NCI-H1930 (cell line): ENCODE data around the gene SLC22A16.
A peak's percentile ranks its signal among the peaks of the same experiment; 100 is the strongest.
"Not testable (repeated sequence)": the region's sequence is repeated elsewhere in the genome, so short reads cannot be mapped to it uniquely, and the experiment has no call there.

Experiments
- DNase-seq, 2 experiments: peaks; one replicate each; lab custom pipeline; 2025; lab: John Stamatoyannopoulos, UW

SLC22A16 gene, protein sequence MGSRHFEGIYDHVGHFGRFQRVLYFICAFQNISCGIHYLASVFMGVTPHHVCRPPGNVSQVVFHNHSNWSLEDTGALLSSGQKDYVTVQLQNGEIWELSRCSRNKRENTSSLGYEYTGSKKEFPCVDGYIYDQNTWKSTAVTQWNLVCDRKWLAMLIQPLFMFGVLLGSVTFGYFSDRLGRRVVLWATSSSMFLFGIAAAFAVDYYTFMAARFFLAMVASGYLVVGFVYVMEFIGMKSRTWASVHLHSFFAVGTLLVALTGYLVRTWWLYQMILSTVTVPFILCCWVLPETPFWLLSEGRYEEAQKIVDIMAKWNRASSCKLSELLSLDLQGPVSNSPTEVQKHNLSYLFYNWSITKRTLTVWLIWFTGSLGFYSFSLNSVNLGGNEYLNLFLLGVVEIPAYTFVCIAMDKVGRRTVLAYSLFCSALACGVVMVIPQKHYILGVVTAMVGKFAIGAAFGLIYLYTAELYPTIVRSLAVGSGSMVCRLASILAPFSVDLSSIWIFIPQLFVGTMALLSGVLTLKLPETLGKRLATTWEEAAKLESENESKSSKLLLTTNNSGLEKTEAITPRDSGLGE

DNA sequence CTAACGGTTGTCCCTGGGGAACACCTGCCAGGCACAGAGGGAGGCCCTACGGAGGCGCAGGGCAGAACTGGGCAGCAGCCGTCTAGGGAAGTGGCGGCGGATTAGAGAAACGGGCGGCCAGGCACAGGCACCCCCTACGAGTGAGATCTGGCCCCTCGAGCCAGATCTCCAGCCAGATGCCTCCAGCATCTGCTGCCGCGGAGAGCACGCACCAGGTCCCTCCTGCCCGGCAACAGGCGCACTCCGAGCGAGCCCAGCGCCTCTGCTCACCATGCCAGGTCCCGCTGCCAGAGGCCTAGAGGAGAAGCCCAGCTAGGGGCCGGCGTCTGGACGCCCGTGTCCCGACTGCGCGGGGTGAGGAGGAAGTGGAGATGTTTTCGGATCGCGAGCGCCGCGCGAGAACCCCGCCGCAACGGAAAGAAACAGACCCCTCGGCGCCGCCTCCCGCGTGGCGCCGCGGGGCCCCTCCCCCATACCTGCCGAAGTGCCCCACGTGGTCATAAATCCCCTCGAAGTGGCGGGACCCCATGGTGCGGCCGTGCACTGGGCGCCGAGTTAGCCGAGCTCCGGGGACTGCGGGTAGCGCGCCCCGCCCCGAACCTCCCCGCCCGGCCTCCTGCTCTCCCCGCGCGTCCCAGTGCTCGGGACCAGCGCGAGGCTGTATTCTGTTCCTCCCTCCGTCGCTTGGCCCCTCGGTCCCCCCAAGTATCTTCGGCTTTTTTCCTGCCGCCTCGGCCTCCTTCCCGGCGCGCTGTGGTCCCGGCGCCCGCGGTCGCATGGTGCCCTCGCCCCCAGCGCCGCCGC, at the start of gene SLC22A16:
TSS of gene SLC22A16 (minus strand) at position 568 of the 804 bp plus-strand sequence. CDS start at position 529, 39 bp downstream.
- no peak for DNase-seq

DNA sequence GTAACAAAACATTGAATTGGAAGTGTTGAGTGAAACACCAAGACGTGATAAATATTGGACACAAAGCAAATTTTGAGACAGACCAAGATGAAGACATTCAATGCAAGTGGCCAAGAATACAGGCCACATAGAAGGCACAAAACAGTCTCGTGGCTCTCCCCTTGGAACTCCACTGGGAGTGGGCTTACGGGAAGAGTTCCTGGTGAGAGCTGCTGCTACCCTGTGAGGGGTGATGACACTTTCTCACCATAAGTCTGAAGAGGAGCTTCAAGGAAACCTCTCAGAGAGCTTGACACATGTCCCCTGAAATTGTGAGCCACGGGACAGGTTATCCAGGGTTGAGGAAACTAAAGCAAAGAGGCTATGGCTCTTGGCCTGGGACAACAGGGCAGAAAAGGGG, 48.6 kb upstream of the SLC22A16 start:
- DNase-seq, result no peak

DNA sequence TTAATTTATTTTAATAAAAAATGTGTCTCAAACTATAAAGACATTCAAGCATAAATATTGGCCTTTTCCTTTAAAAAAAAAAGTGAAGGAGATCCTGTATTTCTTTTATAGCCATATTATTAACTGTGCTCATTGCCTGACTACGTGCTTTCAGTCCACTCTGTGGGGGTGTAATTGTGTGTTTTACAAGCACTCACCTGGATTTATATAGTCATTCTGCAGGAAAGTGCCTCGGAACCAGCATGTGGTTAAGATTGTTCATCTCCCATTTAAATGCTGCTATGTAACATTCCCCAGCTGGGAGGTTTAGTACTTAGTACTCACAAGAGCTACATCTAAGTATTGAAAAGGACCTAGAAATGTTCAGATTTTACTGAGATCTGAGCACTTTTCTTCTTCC, 47.9 kb upstream of the SLC22A16 start:
- no peak for DNase-seq

DNA sequence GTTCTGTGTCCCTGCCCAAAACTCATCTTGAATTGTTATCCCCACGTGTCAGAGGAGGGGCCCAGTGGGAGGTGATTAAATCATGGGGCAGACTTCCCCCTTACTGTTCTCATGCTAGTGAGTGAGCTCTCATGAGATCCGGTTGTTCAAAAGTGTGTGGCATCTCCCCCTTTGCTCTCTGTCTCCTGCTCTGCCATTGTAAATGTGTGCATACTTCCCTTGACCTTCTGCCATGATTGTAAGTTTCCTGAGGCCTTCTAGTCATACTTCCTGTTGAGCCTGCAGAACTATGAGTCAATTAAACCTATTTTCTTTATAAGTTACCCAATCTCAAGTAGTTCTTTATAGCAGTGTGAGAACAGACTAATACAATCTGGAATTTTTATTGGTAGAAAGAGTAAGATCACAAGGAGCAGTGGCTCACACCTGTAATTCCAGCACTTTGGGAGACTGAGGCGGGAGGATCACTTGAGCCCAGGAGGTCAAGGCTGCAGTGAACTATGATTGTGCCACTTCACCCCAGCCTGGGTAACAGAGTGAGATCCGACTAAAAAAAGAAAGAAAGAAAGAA, 47.1 kb upstream of the SLC22A16 start:
- DNase-seq, result no peak

DNA sequence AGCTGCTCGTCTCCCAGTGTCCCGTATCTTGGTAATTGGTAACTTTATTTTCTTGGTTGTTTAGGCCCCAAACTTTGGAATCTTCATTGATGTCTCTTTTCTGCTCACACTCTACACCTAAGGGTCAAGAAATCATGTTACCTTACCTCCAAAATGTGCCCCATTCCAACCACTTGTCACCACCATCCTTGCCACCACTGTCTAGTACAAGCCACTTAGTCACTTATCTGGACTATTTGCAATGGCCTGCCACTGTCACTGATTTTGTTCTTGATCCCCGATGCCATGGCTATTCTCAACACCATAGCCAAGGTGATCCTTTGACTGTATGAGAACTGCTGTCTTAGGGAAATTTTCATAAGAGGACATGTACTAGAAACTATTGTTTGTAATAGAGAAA, 46.0 kb upstream of the SLC22A16 start:
- no peak for DNase-seq

DNA sequence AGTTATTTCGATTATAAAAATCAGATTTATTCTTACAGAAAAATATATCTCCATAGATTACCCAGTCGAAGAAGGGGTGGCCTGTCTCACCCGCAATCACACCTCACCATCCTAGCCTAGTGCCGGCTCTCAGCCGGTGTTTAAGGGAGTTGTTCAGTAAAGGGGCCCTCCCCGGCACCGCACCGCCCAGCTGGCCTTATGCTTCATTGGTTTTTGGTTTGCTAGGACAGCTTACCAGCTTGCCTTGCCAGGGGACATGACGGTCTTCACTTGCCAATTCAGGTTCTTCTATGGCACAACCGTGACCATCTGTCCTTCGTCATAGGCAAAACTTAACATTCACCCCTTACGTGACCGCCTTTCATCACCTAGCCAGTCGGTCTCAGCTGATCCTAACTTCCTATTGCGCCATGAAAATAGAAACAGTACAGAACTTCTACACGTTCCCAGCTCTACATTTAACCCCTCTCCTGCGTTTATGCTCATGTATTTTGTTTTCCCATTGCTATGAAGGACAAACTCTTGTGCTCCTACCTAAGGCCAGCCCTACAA, 44.7 kb upstream of the SLC22A16 start:
- DNase-seq, result no peak

DNA sequence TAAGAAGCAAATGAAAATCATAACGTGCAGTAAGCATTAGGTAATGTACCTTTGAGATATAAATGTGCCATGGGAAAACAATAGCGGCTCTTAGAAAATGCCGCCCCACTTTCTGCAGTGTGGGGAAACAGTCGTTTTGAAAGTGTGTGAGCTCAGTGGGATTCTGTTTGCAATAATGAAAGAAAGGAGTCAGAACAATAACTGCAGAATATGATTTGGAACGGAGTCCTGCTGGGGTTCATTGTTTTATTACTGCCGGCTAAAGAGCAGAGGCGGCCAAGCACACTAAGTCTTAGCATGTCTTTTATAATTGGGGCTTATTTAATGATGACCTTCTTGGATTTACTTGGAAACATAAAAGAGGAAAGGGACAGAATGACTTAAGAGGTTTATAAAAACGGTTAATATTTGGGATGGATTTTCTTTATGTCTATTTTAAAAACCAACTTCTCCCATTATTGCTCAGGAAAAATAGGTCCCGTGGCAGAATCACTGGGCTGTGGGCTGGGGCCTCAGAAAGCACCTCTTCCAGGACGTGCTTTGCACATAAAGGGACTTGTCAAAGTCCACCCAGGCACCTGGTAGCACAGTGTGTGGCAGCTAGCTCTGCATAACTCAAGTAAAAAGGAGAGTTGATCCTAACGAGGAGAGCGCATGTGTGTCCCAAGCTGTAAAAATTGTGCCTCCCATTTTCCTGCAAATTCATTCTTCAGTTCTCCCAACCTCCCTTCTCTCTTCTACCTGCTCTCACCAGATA, 44.0 kb upstream of the SLC22A16 start:
- DNase-seq, result no peak

DNA sequence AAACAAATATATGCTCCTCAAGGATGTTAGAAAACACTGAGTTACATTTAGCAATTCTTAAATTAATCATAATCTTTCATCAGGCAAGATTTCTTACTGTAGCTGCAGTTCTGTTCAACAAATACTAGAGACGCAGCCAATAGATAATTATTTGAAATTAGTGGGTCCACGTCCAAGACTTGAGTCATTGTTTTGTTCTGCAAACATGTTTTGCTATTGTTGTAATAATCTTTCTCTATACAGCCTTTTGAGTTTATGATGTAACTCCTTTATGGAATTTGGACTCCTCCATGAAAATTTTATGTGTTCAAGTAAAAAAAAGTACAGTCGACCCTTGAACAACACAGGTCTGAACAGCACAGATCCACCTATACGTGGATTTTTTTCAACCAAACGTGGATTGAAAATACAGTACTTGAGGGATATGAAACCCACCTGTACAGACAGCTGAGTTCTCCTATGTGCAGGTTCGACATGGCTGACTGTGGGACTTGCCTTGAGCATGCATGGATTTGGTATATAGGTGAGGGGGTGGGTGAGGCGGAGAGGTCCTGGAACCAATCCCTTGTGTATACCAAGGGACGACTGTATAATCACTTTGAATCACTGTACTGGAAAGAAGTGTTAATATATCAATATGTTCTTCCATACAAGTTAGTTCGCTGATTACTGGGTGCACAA, 41.3 kb upstream of the SLC22A16 start:
- no peak for DNase-seq

DNA sequence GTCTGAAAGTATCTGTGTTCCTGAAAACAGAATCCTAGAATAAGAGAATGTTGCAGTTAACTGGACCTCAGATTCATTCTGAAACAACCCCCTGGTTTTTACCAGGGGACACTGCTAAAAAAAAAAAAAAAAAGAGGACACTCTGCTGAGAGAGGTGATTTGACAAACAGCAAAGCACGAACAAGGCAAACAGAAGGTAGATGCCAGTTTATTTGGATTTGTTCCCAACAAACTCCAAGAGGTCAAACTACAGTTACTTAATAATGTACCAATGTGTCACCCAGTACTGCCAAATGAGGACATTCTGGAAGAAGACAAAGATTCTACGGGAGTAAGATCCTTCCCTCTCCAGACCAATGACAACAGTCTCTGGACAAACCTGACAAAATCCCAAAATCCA, 40.6 kb upstream of the SLC22A16 start:
- no peak for DNase-seq

DNA sequence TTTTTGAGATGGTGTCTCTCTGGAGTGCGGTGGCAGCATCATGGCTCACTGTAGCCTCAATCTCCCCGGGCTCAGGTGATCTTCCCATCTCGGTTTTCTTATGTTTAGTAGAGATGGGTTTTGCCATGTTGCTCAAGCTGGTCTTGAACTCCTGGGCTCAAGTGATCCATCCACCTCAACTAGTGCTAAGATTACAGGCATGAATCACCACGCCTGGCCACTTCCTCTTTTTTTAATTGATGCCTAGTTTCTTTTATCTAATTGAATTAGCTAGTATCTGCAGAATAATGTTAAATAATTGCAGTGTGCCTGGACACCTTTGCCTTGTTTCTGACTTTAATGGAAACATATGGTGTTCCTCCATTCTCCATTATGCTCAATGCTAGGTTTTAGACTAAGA, 38.4 kb upstream of the SLC22A16 start:
- no peak for DNase-seq

DNA sequence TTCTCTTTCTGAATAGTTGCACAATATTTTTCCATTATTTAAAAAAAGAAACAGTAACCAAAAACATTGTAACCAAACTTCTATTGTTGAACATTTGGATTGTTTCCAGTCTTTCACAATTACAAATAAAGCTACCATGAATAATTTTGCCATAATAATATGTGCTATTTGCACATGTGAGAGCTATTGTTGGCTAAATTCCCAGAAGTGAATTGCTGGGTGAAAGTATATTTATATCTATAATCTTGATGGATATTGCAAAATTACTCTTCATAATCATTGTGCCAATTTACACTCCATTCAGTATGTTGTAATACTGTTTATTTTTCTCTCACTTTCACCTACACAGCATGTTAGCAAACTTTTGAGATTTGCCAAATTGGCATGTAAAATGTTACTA, 36.6 kb upstream of the SLC22A16 start:
- peak in 1 of 2 experiments; percentile 47 for DNase-seq

DNA sequence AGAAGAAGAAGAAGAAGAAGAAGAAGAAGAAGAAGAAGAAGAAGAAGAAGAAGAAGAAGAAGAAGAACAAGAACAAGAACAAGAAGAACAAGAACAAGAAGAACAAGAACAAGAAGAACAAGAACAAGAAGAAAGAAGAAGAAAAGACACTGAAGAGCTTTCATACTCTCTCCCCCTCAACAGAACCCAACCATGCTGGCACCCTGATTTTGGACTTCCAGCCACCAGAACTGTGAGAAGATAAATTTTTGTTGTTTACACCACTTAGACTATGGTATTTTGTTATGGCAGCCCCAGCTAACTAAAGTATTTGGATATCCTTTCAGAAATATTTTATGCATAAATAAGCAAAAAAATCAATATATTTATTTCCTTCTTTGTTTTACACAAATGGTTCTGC, 36.1 kb upstream of the SLC22A16 start:
- not testable (repeated sequence) for DNase-seq

DNA sequence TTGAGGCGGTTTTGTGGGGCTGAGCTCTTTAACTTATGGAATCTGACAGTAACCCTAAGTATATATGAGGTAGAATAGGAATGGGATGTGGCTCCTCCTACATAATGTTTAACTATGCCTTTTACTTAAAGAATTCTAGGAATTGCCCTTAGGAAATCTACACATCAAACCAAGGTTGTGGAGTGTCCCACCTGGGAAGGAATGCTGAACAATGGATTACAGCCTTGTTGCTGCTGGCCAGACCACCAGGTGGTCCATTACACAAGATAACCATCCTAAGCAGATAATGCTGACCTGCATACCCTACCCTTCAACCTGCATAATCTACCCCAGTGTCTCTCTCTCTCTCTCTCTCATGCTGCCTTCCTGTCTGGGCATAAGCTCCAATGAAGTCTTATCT, 35.0 kb upstream of the SLC22A16 start:
- DNase-seq, result no peak

DNA sequence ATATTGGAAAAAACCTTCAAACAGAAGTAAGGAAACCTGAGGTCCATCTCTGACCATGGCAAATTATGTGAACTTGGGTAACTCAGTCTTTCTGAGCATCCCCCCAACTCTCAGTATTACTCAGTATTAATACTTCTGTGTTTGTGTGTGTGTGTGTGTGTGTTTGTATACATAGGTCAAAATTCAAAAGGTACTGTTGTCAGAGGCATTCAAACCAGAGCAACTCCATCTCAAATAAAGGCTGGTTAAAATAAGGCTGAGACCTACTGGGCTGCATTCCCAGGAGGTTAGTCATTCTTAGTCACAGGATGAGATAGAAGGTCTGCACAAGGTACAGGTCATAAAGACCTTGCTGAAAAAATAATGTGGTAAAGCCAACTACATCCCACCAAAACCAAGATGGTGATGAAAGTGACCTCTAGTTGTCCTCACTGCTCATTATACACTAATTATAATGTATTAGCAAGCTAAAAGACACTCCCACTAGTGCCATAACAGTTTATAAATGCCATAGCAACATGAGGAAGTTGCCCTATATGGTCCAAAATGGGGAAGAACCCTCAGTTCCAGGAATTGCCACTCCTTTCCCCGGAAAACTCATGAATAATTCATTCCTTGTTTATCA, 33.3 kb upstream of the SLC22A16 start:
- DNase-seq, result no peak

DNA sequence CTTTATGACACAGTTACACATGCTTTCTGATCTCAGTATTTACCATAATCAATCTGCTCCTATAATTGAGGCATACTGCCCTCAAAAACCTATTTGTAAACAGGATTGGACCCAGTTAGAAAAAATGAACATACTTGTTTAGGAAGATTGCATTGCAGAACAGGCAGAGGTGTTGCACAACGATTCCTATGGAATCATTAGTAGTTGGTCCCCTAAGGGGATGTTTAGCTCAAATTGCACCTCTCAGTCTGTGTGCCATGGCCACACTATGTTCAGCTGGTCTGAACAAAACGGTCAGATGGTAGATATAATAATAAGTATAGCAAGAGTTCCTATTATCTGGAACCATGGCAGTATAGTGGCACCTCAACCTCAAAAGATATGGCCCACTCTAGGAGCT, 28.5 kb upstream of the SLC22A16 start:
- DNase-seq, result not testable (repeated sequence)

DNA sequence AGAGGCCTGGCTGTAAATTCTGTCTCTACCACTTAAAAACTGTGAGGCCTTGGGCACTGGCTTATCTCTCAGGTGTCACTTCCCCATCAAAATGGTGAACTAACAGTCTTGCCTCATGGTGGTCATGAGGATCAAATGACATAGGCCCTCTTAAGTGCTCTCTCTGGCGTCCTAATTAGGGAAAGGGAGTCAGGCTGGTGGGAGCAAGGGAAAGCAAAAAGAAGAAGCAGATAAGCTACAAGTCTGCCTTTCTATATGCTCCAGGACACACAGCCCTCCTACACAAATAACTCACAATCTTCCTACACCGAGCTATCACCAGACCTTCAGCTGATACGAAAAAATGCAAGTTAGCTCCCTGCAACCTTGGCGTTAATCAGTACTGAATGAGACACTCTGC, 19.5 kb upstream of the SLC22A16 start:
- DNase-seq, result no peak

DNA sequence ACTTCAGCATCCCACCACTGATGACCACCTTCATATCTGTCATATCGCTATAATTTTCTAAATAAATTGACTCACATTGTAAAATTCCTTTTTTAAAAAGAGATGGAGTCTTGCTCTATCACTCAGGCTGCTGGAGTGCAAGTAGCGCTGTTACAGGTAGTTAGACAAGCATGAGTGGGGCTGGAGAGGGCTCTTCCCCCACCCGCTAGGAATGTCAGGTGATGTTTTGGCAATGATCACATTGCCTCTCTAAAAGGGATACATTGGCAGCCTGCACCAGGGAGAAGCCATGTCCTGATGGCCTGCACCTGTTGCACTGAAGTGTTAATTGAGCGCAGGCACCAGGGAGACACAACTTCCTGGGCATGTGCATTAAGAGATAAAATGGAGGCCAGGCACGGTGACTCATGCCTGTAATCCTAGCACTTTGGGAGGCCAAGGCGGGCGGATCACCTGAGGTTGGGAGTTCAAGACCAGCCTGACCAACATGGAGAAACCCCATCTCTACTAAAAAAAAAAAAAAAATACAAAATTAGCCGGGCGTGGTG, 16.9 kb upstream of the SLC22A16 start:
- no peak for DNase-seq

DNA sequence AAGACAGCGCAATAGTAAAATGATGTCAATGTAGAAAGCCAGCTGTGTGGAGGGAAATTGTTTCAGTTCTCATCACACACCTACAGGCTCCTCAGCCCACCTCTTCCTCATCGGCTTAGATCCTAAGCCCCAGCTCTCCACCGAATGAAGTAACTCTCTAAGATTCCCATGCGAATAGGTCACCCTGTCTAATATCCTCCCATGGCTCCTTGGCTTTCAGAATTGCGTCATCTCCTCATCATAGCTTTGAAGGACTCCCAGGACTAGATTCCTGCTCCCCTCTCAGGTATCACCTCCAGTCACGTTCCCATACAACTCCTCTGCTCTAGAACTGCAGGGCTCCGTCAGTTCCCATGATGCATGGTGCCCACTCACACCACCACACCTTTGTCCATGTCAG, 16.2 kb upstream of the SLC22A16 start:
- DNase-seq, result no peak

DNA sequence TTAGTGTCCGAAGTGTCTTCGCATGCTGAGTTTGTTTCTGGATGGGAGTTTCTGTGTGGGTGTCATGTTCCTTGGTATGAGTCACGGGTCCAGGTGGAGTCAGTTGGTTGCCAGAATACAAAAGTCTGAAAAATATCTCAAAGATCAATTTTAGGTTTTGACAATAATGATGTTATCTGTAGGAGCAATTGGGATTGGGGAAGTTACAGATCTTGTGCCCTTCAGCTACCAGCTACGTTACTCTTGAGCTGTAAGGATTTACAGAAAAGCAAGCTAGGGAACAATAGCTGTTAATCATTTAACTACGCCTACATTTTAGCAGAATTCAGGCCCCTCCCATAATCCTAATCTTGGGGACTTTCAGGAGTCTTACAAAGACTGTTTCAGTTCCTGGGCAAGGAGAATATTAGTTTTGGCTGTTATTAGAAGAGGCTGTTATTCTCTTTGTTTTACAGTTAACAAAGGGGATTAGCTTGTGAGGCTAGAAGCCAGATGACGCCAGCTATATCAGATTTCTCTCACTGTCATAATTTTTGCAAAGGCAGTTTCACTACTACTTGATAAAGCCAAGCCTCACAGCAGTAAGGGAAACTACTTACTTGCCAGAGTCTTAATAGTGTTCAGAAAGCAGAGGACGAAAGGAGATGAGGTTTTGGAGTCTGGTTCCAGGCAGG, 15.4 kb upstream of the SLC22A16 start:
- no peak for DNase-seq

DNA sequence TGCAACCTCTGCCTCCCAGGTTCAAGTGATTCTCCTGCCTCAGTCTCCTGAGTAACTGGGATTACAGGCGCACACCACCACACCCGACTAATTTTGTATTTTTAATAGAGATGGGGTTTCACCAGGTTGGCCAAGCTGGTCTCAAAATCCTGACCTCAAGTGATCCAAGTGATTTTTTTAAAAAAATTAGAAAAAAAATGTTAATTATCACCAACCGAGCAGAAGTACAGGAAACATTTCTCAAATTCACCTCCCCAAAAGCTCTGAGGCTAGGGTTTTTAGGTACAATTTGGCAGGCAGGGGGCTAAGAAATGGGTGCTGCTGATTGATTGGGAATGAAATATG, 14.9 kb upstream of the SLC22A16 start:
- no peak for DNase-seq
